Measurements from ENCODE around the gene MTFR1L. TPM values are rescaled to one million over a fixed set of nuclear protein-coding genes. Genes with fewer than 3 reads are reported as not detected.

Gene MTFR1L
- polyA plus RNA-seq, 2 of the 4 experiments (the other 2 are of a cell fraction): 26.1 TPM

- TF ChIP-seq, protein P1, sequence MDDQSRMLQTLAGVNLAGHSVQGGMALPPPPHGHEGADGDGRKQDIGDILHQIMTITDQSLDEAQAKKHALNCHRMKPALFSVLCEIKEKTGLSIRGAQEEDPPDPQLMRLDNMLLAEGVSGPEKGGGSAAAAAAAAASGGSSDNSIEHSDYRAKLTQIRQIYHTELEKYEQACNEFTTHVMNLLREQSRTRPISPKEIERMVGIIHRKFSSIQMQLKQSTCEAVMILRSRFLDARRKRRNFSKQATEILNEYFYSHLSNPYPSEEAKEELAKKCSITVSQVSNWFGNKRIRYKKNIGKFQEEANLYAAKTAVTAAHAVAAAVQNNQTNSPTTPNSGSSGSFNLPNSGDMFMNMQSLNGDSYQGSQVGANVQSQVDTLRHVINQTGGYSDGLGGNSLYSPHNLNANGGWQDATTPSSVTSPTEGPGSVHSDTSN (IDR thresholded peaks at IDR 0.05): no peak
- TF ChIP-seq FOSL2 (IDR thresholded peaks at IDR 0.05) (no peak), FOSL2 (CRISPR knock-in tag; IDR thresholded peaks at IDR 0.05) (no peak), JUN (IDR thresholded peaks at IDR 0.05) (peak in 1 of 2 experiments; percentile 7; a peak in 1 of 5 replicates)
These were observed at the start of gene MTFR1L (continued) for GRCh38 chr1:25819491-25820246.

GRCh38 chr1:25770541-25771220 is 49.1 kb upstream of the MTFR1L start:
- no peak for DNase-seq (ENCODE audit: low read depth in 1 of 2, low spot score in 1 of 2)
- Histone ChIP-seq H3K4me2 (no peak overlapping the region), H3K4me3 (no peak overlapping the region), H3K9me3 (no peaks in the 10 kb centered on the region), H3K4me1 (peaks cover 38% of the 10 kb centered on the region), H3K27ac (peak overlapping the region in 1 of 2 experiments; percentile 81; a peak in 3 of 6 replicates)
- no peak for TF ChIP-seq JUN (IDR thresholded peaks at IDR 0.05)
- no peak for TF ChIP-seq RARB (CRISPR knock-in tag; IDR thresholded peaks at IDR 0.05)
- no peak for TF ChIP-seq GATA3 (IDR thresholded peaks at IDR 0.05; ENCODE audit: borderline replicate concordance)
- no peak for TF ChIP-seq RAD21 (conservative IDR thresholded peaks at IDR 0.05 in 1 of 2, IDR thresholded peaks at IDR 0.05 in 1 of 2)
- TF ChIP-seq MAZ (IDR thresholded peaks at IDR 0.05; ENCODE audit: borderline replicate concordance, low read depth, low read length): no peak
- no peak for TF ChIP-seq TP53 (CRISPR knock-in tag; IDR thresholded peaks at IDR 0.05)
- no peak for TF ChIP-seq NPAS2 (CRISPR knock-in tag; IDR thresholded peaks at IDR 0.05; ENCODE audit: borderline replicate concordance)
- TF ChIP-seq HOXB13 (CRISPR knock-in tag; IDR thresholded peaks at IDR 0.05; ENCODE audit: low read depth): no peak
- TF ChIP-seq CHD4 (IDR thresholded peaks at IDR 0.05; ENCODE audit: borderline replicate concordance): no peak
- TF ChIP-seq, protein P2, sequence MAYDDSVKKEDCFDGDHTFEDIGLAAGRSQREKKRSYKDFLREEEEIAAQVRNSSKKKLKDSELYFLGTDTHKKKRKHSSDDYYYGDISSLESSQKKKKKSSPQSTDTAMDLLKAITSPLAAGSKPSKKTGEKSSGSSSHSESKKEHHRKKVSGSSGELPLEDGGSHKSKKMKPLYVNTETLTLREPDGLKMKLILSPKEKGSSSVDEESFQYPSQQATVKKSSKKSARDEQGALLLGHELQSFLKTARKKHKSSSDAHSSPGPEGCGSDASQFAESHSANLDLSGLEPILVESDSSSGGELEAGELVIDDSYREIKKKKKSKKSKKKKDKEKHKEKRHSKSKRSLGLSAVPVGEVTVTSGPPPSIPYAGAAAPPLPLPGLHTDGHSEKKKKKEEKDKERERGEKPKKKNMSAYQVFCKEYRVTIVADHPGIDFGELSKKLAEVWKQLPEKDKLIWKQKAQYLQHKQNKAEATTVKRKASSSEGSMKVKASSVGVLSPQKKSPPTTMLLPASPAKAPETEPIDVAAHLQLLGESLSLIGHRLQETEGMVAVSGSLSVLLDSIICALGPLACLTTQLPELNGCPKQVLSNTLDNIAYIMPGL (CRISPR knock-in tag; IDR thresholded peaks at IDR 0.05; ENCODE audit: borderline replicate concordance): no peak
- no peak for TF ChIP-seq RCOR1 (IDR thresholded peaks at IDR 0.05; ENCODE audit: low read depth, low read length)
- TF ChIP-seq, protein P3, sequence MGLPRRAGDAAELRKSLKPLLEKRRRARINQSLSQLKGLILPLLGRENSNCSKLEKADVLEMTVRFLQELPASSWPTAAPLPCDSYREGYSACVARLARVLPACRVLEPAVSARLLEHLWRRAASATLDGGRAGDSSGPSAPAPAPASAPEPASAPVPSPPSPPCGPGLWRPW (IDR thresholded peaks at IDR 0.05): no peak
- TF ChIP-seq NR3C1 (IDR thresholded peaks at IDR 0.05): no peak
- TF ChIP-seq SMC3 (IDR thresholded peaks at IDR 0.05): no peak
- TF ChIP-seq NFE2L2 (conservative IDR thresholded peaks at IDR 0.05; ENCODE audit: low read length): no peak
- no peak for TF ChIP-seq JUNB (IDR thresholded peaks at IDR 0.05)
- no peak for TF ChIP-seq POLR2A (IDR thresholded peaks at IDR 0.05; ENCODE audit: low read length)
- no peak for TF ChIP-seq HOXB5 (CRISPR knock-in tag; IDR thresholded peaks at IDR 0.05)
- no peak for TF ChIP-seq E2F6 (IDR thresholded peaks at IDR 0.05; ENCODE audit: borderline replicate concordance, low read depth)
- no peak for TF ChIP-seq SREBF2 (IDR thresholded peaks at IDR 0.05)
- ATAC-seq: no peak
- CTCF ChIA-PET: interaction anchor here (1.9 kb wide), 1 partner anchor 13 kb away, joined by 4 read pairs; no protein-coding TSS in a partner anchor
- FAIRE-seq: no peak
- WGBS (ENCODE audit: missing lambda C conversion rate): 91% methylated on average over 12 of the region's 14 CpGs
- POLR2A ChIA-PET: no interaction called here
